ENCODE results near the gene ATRAID.
A peak's percentile ranks its signal among the peaks of the same experiment; 100 is the strongest.

ATRAID gene

GRCh38 chr2:27249159-27249890 is 37.5 kb downstream of the ATRAID start:
- Histone ChIP-seq H3K4me1 (ENCODE audit: control insufficient read depth, low read length) (peaks cover 31% of the 10 kb centered on the region), H3K4me2 (ENCODE audit: low read length) (no peak overlapping the region)
- TF ChIP-seq EZH2phosphoT487 (IDR thresholded peaks at IDR 0.05; ENCODE audit: borderline replicate concordance, low read length) (no peak), CTCF (IDR thresholded peaks at IDR 0.05; ENCODE audit: low read depth, low read length, poor library complexity, severe bottlenecking) (no peak)

GRCh38 chr2:27249891-27250651 is 38.2 kb downstream of the ATRAID start:
- Histone ChIP-seq H3K4me2 (ENCODE audit: low read length) (peak overlapping the region; percentile 50), H3K27ac (ENCODE audit: low read depth, low read length) (no peak overlapping the region), H3K36me3 (ENCODE audit: control insufficient read depth, low read length) (no peaks in the 10 kb centered on the region), H3K27me3 (ENCODE audit: control insufficient read depth, low read length) (no peaks in the 10 kb centered on the region), H3K79me2 (ENCODE audit: control insufficient read depth, low read length) (no peaks in the 10 kb centered on the region), H3K4me1 (ENCODE audit: control insufficient read depth, low read length) (peaks cover 31% of the 10 kb centered on the region), H3K9me2 (replicated peaks; ENCODE audit: control insufficient read depth, low read length) (no peaks in the 10 kb centered on the region), H3K9me3 (ENCODE audit: control insufficient read depth, insufficient read depth, low read length) (no peaks in the 10 kb centered on the region), H3K4me3 (ENCODE audit: low read length) (peak overlapping the region; percentile 34), H3F3A (ENCODE audit: control insufficient read depth, insufficient read depth) (0 out of 2 replicates have a peak, but pooled peaks cover 4% of the 10 kb centered on the region), H4K20me1 (ENCODE audit: control insufficient read depth, insufficient read depth, low read depth, low read length) (no peaks in the 10 kb centered on the region)
- peak; percentile 91 for TF ChIP-seq CTCF (IDR thresholded peaks at IDR 0.05; ENCODE audit: low read depth, low read length, poor library complexity, severe bottlenecking)
- no peak for TF ChIP-seq EZH2phosphoT487 (IDR thresholded peaks at IDR 0.05; ENCODE audit: borderline replicate concordance, low read length)

More at GRCh38 chr2:27249159-27249890, 37.5 kb downstream of the ATRAID start:
- H3K27me3 ChIP-seq (ENCODE audit: control insufficient read depth, low read length): no peaks in the 10 kb centered on the region
- H3K9me3 ChIP-seq (ENCODE audit: control insufficient read depth, insufficient read depth, low read length): no peaks in the 10 kb centered on the region
- peaks cover 1% of the 10 kb centered on the region for H3K36me3 ChIP-seq (ENCODE audit: control insufficient read depth, low read length)
- no peaks in the 10 kb centered on the region for H3K9me2 ChIP-seq (replicated peaks; ENCODE audit: control insufficient read depth, low read length)
- H3K4me3 ChIP-seq (ENCODE audit: low read length): no peak overlapping the region
- H3K27ac ChIP-seq (ENCODE audit: low read depth, low read length): no peak overlapping the region
- H4K20me1 ChIP-seq (ENCODE audit: control insufficient read depth, insufficient read depth, low read depth, low read length): no peaks in the 10 kb centered on the region
- H3K79me2 ChIP-seq (ENCODE audit: control insufficient read depth, low read length): no peaks in the 10 kb centered on the region
- peaks cover 4% of the 10 kb centered on the region; the same call in 1 of the 2 replicates for H3F3A ChIP-seq (ENCODE audit: control insufficient read depth, insufficient read depth)

GRCh38 chr2:27250652-27251379 is 39.0 kb downstream of the ATRAID start:
- H3K36me3 ChIP-seq (ENCODE audit: control insufficient read depth, low read length): no peaks in the 10 kb centered on the region
- no peaks in the 10 kb centered on the region for H3K27me3 ChIP-seq (ENCODE audit: control insufficient read depth, low read length)
- no peaks in the 10 kb centered on the region for H3K9me2 ChIP-seq (replicated peaks; ENCODE audit: control insufficient read depth, low read length)
- H3K9me3 ChIP-seq (ENCODE audit: control insufficient read depth, insufficient read depth, low read length): no peaks in the 10 kb centered on the region
- no peak overlapping the region for H3K27ac ChIP-seq (ENCODE audit: low read depth, low read length)
- no peaks in the 10 kb centered on the region for H3K79me2 ChIP-seq (ENCODE audit: control insufficient read depth, low read length)
- no peak for TF ChIP-seq EZH2phosphoT487 (IDR thresholded peaks at IDR 0.05; ENCODE audit: borderline replicate concordance, low read length)
- no peak for TF ChIP-seq CTCF (IDR thresholded peaks at IDR 0.05; ENCODE audit: low read depth, low read length, poor library complexity, severe bottlenecking)
- peaks cover 31% of the 10 kb centered on the region for H3K4me1 ChIP-seq (ENCODE audit: control insufficient read depth, low read length)
- 0 out of 2 replicates have a peak, but pooled peaks cover 4% of the 10 kb centered on the region for H3F3A ChIP-seq (ENCODE audit: control insufficient read depth, insufficient read depth)
- no peaks in the 10 kb centered on the region for H4K20me1 ChIP-seq (ENCODE audit: control insufficient read depth, insufficient read depth, low read depth, low read length)
- peak overlapping the region; percentile 50 for H3K4me2 ChIP-seq (ENCODE audit: low read length)
- H3K4me3 ChIP-seq (ENCODE audit: low read length): peak overlapping the region; percentile 34

All from DOHH2 (cell line).